ENCODE results near the gene CCDC142. TPM values are rescaled to one million over a fixed set of nuclear protein-coding genes. Genes with fewer than 3 reads are reported as not detected.

Gene CCDC142
- total and polyA plus RNA-seq, 9 of the 15 experiments (the other 6 are each of a cell fraction or from before 2014, with no cell fraction given), result 0.55 to 11.7 (median 7.2) TPM

DNA sequence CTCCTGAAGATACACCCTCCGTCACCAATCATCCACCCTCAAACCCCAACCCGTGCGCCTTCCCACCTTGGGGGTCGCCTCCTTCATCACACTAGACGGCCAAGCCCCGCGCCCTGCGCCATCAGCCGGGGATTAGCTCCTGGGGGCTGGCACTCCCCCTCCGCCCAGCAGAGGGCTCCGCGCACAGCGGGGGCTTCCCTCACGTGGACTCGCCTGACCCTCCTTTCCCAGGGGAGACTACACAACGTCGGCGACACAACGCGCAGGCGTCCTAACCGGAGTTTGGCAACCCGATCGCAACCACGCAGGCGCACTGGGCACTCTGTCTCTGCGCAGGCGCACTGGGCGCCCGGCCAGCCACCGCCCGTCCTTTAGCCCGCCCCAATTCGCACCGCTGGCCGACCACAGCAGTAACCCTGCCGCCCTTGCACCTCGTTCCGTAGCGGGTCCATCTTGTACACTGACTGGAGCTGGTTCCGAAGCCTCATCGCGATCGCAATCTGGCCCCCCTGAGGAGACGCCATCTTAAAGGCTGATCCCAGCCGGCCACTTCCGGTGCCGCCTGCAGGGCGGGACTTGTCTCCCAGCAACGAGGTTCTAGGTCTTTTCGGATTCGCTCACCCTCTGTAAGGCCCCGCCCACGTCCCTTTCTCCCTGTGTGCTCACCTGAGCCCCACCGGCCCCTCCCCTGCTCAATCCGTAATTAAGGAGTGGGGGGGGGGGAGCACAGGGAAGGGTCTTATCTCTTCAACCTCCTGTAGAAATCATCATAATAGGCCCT, 24.5 kb upstream of the CCDC142 start, which contains the start of gene PCGF1 (continued):
- 0 out of 2 replicates have a peak, but pooled peaks have one; percentile 34 for TF ChIP-seq SPI1 (IDR thresholded peaks at IDR 0.05; ENCODE audit: borderline replicate concordance, low read depth, low read length)
- TF ChIP-seq, protein P1, sequence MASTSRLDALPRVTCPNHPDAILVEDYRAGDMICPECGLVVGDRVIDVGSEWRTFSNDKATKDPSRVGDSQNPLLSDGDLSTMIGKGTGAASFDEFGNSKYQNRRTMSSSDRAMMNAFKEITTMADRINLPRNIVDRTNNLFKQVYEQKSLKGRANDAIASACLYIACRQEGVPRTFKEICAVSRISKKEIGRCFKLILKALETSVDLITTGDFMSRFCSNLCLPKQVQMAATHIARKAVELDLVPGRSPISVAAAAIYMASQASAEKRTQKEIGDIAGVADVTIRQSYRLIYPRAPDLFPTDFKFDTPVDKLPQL (IDR thresholded peaks at IDR 0.05; ENCODE audit: extremely low read depth, insufficient read length), result no peak
- no peak for TF ChIP-seq DIDO1 (tag; IDR thresholded peaks at IDR 0.05; ENCODE audit: low read depth)
- TF ChIP-seq DLX4 (CRISPR knock-in tag; IDR thresholded peaks at IDR 0.05), result no peak
- TF ChIP-seq, protein P2, sequence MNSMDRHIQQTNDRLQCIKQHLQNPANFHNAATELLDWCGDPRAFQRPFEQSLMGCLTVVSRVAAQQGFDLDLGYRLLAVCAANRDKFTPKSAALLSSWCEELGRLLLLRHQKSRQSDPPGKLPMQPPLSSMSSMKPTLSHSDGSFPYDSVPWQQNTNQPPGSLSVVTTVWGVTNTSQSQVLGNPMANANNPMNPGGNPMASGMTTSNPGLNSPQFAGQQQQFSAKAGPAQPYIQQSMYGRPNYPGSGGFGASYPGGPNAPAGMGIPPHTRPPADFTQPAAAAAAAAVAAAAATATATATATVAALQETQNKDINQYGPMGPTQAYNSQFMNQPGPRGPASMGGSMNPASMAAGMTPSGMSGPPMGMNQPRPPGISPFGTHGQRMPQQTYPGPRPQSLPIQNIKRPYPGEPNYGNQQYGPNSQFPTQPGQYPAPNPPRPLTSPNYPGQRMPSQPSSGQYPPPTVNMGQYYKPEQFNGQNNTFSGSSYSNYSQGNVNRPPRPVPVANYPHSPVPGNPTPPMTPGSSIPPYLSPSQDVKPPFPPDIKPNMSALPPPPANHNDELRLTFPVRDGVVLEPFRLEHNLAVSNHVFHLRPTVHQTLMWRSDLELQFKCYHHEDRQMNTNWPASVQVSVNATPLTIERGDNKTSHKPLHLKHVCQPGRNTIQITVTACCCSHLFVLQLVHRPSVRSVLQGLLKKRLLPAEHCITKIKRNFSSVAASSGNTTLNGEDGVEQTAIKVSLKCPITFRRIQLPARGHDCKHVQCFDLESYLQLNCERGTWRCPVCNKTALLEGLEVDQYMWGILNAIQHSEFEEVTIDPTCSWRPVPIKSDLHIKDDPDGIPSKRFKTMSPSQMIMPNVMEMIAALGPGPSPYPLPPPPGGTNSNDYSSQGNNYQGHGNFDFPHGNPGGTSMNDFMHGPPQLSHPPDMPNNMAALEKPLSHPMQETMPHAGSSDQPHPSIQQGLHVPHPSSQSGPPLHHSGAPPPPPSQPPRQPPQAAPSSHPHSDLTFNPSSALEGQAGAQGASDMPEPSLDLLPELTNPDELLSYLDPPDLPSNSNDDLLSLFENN (IDR thresholded peaks at IDR 0.05; ENCODE audit: low read depth in 2 of 2, low read length in 2 of 2), result no peak
- TF ChIP-seq, protein P3, sequence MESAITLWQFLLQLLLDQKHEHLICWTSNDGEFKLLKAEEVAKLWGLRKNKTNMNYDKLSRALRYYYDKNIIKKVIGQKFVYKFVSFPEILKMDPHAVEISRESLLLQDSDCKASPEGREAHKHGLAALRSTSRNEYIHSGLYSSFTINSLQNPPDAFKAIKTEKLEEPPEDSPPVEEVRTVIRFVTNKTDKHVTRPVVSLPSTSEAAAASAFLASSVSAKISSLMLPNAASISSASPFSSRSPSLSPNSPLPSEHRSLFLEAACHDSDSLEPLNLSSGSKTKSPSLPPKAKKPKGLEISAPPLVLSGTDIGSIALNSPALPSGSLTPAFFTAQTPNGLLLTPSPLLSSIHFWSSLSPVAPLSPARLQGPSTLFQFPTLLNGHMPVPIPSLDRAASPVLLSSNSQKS (CRISPR knock-in tag; IDR thresholded peaks at IDR 0.05), result no peak
- no peak for TF ChIP-seq PPARD (CRISPR knock-in tag; IDR thresholded peaks at IDR 0.05)
- no peak; the same call in 1 of the 2 replicates for TF ChIP-seq SMARCA5 (IDR thresholded peaks at IDR 0.05)
- no peak for TF ChIP-seq SRSF7 (optimal IDR thresholded peaks at IDR 0.05; ENCODE audit: low read depth, low read length)
- no peak for TF ChIP-seq HMG20B (CRISPR knock-in tag; IDR thresholded peaks at IDR 0.05)
- TF ChIP-seq THRAP3 (IDR thresholded peaks at IDR 0.05; ENCODE audit: borderline replicate concordance), result no peak; the same call in 1 of the 2 replicates
- TF ChIP-seq, protein P4, sequence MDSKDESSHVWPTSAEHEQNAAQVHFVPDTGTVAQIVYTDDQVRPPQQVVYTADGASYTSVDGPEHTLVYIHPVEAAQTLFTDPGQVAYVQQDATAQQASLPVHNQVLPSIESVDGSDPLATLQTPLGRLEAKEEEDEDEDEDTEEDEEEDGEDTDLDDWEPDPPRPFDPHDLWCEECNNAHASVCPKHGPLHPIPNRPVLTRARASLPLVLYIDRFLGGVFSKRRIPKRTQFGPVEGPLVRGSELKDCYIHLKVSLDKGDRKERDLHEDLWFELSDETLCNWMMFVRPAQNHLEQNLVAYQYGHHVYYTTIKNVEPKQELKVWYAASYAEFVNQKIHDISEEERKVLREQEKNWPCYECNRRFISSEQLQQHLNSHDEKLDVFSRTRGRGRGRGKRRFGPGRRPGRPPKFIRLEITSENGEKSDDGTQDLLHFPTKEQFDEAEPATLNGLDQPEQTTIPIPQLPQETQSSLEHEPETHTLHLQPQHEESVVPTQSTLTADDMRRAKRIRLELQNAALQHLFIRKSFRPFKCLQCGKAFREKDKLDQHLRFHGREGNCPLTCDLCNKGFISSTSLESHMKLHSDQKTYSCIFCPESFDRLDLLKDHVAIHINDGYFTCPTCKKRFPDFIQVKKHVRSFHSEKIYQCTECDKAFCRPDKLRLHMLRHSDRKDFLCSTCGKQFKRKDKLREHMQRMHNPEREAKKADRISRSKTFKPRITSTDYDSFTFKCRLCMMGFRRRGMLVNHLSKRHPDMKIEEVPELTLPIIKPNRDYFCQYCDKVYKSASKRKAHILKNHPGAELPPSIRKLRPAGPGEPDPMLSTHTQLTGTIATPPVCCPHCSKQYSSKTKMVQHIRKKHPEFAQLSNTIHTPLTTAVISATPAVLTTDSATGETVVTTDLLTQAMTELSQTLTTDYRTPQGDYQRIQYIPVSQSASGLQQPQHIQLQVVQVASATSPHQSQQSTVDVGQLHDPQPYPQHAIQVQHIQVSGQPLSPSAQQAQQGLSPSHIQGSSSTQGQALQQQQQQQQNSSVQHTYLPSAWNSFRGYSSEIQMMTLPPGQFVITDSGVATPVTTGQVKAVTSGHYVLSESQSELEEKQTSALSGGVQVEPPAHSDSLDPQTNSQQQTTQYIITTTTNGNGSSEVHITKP (IDR thresholded peaks at IDR 0.05; ENCODE audit: partially characterized antibody), result peak; percentile 52
- peak; percentile 70 for TF ChIP-seq ETV1 (tag; conservative IDR thresholded peaks at IDR 0.05; ENCODE audit: low read depth)
- no peak for TF ChIP-seq NR3C1 (CRISPR knock-in tag; IDR thresholded peaks at IDR 0.05)
- TF ChIP-seq JUNB (CRISPR knock-in tag; conservative IDR thresholded peaks at IDR 0.05), result no peak
- peak; percentile 12 for TF ChIP-seq NFYB (IDR thresholded peaks at IDR 0.05; ENCODE audit: extremely low read depth, insufficient read length)
- TF ChIP-seq CHCHD3 (CRISPR knock-in tag; IDR thresholded peaks at IDR 0.05), result no peak
- peak; percentile 67; the same call in 1 of the 2 replicates for TF ChIP-seq POLR2AphosphoS5 (IDR thresholded peaks at IDR 0.05; ENCODE audit: control insufficient read depth, insufficient read depth, low read depth, low read length)

All from K562 (cell line).